GM12891 (cell line): ENCODE data around the gene AP2A1.

Experiments
- POLR2A ChIP-seq: IDR thresholded peaks from 2 replicates; pipeline ENCODE4 v1.6.1; 2011; ENCODE audit warnings: low read depth, low read length, control low read depth
- POLR2AphosphoS5 ChIP-seq: IDR thresholded peaks from 2 replicates; pipeline ENCODE4 v1.6.1; 2011; ENCODE audit warnings: low read depth, low read length, control low read depth
- POU2F2 ChIP-seq: IDR thresholded peaks from 2 replicates; pipeline ENCODE4 v1.6.1; 2011; ENCODE audit warnings: low read depth, mild to moderate bottlenecking, control low read depth, low read length, moderate library complexity
- SPI1 ChIP-seq: IDR thresholded peaks from 2 replicates; pipeline ENCODE4 v1.6.1; 2011; ENCODE audit warnings: low read depth, low read length, control low read depth
- TAF1 ChIP-seq: IDR thresholded peaks from 2 replicates; pipeline ENCODE4 v1.6.1; 2011; ENCODE audit warnings: low read depth, low read length, control low read depth

DNA sequence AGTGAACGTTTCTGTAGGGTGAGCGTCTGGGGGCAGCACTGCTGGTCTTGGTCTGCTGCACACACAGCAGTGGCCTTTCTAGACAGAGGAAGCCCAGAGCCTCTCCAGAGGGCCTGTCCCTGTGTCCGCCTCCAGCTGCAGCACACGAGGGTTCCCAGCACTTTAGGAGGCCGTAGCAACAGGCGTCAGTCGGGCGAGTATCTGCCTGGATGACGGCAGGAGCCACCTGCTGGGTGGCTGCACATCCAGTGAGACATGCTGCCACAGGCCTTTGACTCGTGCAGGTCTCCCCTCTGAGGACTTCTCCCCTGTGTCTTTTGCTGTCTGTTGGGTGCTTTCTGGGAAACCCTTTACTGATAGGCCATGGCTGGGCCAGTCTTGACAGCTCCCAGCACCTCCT, 22.1 kb downstream of the AP2A1 start:
- TF ChIP-seq POLR2A (no peak), POU2F2 (no peak), POLR2AphosphoS5 (no peak), SPI1 (no peak), TAF1 (no peak)
